G401.6 (cell line): ENCODE data around the gene CDYL.

Source experiments
- FAIRE-seq: peaks from 2 replicates; lab custom pipeline; 2012; peaks lifted over from hg19 to GRCh38; lab: Jason Lieb, UNC

CDYL gene

DNA sequence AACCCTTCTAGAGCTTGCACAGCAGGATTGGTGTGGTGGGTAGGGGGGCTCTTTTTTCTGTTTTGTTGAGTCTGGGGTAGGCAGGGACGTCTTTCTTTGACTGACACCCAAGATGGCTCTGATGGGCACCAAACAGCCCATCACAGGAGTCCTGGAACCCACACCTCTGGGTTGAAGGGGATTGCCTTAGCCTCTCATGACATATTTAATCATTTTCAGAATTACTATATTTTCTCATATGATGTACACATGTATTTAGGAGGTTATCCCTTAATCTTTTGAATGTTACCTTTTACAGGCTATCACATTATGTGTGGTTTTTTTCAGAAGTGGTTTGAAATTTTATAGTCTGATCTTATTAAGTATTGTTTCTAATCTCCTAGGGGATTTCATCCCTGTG is 163.0 kb downstream of the CDYL start:
- no peak for FAIRE-seq

DNA sequence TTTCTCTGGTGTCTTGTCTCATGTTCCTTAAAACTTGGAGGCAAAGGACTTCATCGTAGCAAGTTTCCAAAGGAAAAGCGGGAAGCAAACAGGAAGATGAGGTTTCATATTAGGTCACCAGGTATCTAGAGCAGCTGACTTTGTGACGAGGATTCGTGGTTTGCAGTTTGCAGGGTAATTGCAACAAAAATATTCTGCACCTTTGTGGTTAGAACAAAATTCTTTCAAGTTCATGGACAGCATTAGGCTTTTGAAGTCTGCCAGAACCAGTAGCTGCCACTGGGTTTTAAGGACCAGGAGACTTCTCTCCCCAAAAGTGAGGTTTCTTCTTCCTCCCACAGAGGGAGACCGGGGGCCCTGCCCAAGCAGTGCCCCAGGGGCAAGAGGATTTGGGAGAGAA is 164.2 kb downstream of the CDYL start:
- FAIRE-seq, result no peak

DNA sequence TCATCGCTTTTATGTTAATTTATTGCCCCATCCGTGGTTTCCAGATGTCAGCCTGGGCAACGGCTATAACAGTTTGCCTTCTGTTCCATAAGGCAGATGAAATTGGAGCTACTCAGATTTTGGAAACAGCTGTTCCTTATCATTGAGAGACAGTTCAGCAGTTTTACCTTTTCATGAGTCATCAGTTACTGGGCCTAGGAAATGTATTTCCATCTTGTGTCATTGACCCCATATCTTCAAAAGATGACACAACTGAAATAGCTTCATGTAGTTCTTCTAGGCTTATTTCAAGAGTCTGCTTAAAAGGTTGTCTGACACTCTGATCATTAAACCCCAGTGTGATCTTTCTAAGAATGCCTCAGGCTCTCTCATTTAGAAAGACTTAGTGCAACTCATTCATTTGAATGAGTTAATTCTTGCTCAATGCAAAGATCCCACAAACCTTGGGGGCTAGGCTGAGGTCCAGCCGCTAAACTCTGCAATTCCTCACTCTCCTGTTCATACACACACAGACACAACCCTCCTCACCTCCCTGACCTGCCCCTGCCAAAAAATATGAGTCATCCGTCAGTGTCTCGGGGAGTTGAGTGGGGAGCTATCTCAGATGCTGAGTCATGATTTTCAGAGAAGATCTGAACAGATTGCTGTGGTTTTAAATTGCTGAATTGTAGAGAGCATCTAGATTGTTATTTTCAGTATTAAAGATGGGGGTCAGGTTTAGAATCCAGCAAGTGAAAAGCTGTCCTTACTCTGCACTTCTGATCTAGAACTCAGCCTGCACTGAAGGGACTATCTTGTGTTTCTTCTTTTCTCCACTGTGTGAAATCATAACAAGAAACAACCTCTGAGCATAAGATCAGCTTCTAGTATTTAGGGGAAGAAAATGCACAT is 165.8 kb downstream of the CDYL start:
- FAIRE-seq, result no peak

DNA sequence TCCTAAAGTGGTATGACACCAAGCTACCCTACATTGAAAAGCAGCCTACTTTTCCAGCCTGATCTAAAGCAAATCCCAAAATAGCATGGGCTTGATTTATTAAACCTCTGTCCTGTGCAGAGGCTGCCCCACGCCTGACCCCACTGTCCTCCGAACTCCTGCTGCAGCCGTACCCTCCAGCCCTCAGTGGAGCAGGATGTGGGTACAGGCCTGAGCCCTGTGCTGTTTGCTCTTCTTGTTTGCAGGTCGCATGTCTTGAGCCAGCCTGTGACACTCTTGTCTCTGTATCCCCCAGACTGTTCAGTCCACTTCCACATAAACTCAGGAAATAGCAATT is 166.4 kb downstream of the CDYL start:
- FAIRE-seq, result no peak

DNA sequence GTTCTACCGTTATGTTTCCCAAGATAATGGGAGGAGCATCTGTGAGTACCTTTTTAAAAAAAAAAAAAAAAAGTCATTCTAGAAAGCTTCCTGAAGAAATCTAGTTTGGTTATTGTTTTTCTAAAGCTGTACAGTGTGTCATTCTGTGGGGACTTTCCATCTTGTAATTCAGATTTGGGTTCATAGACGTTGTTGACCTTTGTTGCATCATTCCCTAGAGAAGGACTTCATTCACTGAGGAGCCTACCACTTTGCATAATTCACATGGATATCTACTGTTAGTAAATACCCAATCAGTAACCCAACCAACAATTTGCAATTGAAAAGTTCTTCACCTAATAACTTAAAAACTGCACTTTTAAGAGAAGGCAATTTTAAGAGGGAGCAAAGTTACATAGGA is 167.5 kb downstream of the CDYL start:
- no peak for FAIRE-seq

DNA sequence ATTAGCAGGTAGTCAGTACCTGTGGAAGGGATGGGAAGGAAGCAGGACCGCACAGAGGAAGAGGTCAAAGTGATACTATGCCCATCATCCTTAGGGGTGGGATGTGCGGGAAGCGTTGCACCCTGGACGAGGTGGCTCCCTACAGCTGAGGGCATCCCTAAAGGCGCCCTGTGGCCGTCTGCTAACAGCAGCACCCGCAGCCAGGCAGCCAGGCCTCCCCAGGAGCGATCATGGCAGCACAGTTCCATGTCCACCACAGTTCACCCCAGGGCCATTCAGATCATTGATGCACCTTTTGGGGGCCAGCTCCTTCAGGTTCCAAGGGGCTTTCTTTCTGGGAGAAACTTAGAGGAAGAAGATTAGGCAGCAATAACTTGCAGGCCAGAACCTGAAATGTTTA is 168.1 kb downstream of the CDYL start:
- no peak for FAIRE-seq

DNA sequence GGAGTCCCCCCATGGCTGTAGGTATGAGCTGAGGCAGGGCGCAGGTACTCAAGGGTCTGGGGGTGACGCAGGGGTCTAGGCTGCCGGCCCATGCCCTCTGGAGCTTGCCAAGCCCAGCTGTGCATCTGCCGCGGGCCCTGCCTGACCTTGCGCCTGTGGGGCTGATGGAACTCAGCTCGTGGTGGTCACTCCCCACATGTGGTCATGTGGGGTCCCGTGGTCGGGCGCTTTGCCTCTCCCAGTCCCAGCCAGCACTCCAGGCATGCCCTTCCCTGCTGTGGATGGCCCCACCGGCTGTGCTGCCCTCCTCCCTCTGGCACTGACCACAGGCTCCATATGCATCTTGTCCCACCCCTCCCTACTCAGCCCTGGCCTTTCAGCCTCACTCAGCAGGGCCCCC is 170.3 kb downstream of the CDYL start:
- no peak for FAIRE-seq

DNA sequence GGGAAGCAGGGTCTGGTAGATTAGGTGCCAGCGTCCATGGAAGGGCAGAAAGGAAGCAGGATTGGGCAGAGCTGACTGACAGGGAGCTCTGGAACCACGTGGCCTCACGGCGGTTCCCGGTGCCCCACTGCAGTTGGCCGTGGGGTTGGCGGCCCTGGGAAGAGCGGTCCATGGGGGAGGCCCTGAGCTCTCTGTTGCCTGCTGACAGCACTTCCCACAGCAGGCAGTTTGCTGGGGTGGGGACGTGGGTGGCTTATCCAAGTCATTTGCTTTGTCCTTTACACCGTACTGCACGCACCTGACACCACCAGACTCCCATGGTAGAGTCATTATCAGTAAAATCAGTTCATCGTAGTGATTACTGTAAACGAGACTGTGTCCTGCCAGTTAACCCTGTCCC is 171.5 kb downstream of the CDYL start:
- FAIRE-seq, result no peak

DNA sequence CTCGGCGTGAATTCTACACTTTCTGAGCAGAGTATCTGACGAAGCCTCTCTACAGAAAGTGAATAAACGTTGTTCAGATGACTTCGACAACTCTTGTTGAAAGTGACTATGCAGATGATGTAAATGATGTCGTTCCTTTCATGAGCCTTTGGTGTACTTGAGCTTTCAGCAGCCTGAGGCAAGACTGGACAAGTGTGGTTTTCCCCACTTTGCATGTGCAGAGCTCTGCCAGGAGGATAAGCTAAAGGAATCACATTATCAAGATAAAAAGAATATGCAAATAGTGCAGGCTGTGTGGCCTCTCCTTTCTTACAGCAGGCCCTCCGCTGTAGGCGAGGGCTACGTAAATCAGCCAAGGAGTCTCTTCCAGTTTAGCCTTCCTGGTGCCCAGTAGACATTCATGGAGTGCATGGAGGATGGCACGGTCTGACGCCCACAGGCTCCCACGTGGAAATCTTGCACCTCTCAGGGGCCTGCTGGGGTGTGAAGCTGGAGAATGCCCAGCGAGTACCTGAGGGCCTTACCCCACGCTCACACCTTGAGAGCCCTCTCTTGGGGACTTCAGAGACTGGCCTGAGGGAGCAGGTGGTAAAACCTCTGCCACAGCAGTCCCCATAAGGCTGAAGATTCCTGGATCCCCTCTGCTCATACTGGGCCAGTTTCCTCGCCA is 172.7 kb downstream of the CDYL start:
- FAIRE-seq, result no peak

DNA sequence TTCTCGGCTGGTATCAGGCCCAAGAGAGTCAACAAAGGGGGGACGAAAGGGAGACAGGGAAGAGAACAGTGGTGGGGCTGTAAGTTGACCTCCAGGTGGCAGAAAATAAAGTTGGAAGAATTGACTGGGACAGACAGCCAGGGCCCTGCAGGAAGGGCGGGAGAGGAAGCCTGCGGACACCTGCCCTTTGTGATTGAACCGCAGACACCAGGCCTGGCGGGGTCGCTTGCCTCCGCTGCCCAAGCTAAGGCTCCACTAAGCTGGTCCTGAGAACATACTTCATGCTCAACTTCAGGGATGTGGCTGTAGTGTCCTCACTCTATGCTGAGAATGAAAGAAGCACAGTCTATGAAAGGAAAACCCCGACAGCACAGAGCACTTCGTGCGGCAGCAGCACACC is 173.9 kb downstream of the CDYL start:
- FAIRE-seq, result no peak

DNA sequence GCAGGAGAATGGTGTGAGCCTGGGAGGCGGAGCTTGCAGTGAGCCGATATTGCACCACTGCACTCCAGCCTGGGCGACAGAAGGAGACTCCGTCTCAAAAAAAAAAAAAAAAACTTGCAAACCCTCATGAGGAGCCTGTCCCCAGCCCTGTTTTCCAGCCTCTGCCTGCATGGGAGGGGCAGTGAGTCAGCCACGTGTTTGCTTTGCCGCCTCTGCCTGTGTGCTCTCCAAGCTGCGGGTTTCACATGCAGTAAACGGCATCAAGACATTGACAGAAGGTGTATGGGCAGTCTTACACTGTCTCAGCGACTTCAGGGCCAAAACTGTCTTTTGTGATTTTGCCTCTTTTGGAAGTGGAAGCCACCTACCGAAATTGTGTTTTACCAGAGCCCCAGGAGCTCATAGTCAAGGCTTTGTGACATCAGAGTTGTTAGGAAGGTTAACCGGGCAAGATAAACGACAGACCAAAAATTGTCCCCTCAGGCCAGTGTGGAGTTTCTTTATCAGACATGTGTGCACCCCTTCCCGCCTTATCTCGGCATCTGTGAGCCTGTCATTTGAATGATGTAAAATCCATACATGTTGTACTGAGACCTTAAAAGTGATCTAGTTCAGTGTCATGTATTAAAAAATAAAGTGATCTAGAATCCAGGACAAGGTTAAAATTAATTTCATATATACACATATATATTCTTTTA is 174.8 kb downstream of the CDYL start:
- no peak for FAIRE-seq

DNA sequence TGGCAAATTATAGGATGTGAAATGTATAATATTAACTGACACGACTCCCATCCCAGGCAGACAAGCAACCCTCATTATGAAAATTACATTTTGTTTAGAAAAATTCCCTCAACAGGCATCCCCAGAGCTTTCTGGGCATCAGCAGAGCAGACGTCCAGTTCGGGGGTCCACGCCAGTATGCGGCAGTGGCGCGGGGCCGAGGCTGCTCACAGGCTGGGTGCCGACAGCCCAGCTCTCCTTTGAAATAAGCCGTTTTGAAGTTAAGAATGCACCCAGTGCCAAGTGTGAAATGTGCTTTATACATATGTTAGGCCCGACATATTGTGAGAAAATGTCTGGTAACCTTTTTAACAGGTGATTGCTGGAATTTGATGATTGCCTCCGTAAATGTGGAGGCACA is 177.2 kb downstream of the CDYL start:
- no peak for FAIRE-seq

DNA sequence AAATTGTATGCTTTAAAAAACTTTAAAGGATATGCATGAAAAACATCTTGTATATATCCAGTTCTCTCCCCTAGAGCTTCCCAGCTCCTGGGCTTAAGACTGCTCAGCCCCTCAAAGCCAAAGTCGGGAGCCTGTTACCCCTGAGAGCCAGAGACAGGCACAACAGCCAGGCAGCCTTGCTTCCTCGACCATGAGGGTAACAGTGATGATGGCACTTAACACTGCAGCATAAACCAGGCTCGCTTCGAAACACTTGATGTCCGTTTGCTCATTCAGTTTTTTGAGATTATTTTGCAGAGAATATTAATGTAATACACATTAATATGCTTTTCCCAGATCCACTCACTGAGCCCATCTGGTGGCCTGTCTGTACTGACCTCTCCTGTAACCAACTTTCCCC is 180.4 kb downstream of the CDYL start:
- no peak for FAIRE-seq

DNA sequence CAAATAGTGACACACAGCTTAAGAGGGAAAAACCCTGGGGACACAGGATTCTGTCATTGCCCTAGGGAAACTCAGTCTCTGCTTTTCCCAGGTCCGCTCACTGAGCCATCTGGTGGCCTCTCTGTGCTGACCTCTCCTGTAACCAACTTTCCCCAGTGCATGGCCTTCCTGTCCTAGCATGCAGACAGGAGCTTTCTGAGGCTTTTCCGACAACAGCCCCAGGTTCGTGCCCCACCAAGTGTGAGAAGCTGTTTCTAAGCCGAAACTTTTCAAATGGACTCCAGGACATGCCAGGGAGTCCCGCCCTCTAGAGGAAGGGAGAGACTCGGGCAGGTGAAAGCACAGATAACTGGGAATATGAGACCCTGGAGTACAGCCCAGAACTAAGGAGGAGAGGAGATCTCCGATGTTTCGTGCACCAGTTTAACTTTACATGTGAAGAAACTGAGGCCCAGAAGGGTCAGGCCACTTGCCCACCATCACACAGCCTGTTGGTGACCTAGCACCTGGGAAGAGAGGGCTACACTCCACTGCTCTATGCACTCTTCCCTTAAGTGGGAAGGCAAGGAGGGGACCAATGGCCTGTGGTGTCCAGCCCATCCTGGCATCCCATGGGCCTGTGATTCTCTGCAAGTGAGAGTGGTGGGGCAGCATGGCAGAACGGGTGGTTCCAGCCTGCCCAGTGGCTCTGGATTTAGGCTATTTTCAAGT is 181.5 kb downstream of the CDYL start:
- FAIRE-seq, result no peak

DNA sequence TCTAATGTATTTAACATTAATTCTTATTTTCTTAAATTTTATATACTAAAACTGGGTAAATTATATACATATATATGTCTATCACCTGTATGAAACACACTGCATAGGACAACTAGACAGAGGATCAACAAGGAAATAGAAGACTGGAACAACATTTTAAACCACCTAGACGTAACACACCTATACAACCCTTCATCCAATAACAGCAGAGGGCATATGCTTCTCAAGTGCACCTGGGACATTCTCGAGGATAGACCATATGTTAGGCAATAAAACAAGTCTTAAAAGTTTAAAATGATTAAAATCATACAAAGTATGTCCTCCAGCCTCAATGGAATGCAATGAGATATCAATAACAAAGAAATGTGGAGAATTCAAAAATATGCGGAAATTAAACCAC is 182.4 kb downstream of the CDYL start:
- no peak for FAIRE-seq

DNA sequence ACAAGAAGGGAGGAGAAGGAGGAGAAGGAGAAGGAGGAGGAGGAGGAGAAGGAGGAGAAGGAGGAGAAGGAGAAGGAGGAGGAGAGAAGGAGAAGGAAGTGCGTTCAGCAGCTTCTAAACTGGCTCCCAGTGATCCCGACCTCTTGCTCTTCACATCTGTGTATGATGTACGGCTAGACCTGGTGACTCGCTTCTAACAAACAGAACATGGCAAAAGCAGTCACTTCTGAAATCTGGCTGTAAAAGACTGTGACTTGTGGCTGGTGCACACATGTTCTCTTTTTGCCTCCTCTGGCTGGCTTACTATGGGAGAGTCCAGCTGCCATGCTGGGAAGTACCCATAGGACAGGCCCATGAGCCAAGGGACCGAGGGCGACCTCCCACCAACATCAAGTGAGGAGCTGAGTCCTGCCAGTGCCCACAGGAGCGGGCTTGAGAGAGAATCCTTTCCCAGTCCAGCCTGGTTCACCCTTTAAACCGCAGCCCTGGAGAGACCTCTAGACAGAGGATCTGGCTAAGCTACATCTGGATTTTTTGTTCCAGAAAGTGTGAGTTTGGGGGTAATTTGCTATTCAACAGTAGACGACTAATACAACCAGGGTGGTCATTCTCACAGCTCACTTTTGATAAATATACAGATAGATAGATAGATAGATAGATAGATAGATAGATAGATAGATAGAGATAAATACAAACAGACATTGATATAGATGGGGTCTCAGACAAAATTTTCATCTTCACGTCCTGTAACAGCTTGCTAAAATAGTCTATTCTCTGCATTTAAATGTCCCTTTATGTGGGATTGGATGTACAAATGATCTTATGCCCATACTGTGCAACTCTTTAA is 185.3 kb downstream of the CDYL start:
- no peak for FAIRE-seq

DNA sequence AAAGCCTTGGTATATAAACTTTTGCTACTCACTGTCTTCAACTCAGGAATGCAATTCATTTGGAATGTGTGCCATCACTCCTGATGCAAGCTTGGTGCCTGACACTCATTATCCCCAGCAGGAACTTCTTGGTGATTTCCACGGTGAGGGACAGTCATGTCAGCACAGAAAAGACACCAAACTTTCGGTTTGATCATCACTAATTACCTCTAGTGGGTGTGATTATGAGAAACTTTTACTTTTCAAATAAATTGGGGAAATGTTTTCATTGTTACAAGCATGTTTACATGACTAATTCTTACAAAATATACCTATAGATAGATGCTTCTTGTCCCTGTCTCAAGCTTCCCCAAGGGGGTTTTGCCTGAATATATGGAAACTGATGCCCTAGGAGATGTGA is 186.7 kb downstream of the CDYL start:
- no peak for FAIRE-seq

DNA sequence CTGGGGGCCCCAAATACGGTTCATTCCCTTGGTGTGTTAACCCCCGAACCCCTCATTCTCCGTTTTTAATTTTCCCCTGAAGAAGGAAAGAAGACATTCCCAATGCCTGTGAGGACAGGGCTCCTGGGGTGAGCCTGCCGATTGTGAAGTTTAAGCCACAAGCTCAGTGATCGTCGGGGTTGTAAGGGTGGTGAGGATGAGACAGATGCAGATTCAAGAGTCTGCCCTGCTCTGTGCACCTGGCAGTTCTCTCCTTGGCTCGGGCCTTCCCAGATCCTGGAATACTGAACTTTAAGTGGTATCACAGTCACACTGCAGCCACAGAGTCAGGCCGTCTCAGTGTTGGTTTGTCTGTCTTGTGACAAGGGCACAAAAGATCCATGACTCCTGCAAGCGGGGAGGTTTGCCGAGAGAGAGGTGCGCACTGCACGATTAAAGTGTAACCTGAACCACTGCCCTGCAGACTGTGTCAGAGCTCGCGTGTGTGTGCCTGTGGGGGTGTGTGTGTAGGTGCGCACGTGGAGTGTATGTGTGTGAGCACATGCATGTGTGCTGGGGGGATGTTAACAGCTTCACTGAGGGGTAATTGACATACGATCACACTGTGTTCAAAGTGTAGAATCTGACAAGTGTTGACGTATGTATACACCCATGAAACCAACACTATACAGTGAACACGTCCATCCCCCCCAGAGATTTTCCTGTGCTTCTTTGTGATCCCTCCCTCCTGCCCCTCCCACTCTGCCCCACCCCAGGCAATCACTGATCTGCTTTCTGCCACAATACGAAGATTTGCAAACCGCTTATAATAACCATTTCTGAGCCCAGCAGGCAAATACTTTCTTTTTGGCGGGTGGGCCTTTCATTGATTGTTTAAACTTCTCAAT is 188.7 kb downstream of the CDYL start:
- no peak for FAIRE-seq

DNA sequence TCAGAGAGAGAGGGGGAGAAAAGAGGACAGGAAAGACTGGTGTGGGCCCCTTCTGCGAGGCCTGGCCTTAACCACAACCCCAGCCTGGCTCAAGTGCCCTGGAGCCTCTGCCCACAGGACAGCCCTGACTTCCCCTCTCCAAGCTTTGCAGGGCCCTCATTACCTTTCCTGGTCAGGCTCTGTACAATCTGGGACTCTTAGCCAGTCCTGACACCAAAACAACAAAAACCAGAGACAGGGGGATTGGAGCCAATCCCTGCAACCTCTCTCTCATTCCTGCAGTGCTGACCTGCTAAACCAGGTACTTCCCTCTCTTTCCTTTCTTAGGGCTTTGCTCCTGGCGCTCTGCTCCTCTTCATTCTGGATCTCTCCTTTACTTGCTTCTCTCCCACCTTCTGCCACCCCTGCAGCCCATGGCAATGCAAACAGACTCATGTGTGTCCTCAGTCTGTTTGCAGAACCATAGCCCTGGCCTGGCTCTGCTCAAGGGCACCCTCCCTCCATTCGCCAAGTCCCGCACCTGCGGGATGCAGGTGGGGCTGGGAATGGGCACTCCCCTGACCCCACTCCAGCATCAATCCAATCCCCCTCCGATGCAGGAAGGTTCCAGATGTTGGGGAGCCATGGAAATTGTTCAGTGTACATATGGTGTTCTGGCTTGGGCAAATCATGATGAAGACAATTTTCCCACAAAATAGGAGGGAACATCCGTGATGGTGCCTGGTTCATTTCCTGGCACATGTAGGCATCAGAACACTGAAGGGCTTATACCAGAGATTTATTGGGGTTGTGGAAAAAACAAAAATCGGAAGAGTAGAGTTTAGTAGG is 189.6 kb downstream of the CDYL start:
- FAIRE-seq, result no peak
